Mesenchymal stem cell (in vitro differentiated cells and primary cell): Measurements from ENCODE around the gene DLGAP1.

Experiments
- DNase-seq: peaks from one replicate; pipeline ENCODE4 v3.0.0-alpha.2; 2013
- H2AFZ ChIP-seq: one replicate; pipeline ENCODE4 v1.6.1; 2013; ENCODE audit warnings: low read depth, mild to moderate bottlenecking, control low read depth, inconsistent platforms, low read length, moderate library complexity
- H2AK5ac ChIP-seq: 2 replicates; pipeline ENCODE4 v1.6.1; 2013; ENCODE audit warnings: low read length, moderate library complexity, mild to moderate bottlenecking, inconsistent platforms; ENCODE audit not compliant: severe bottlenecking
- H2BK120ac ChIP-seq: one replicate; pipeline ENCODE4 v1.6.1; 2013; ENCODE audit warnings: low read depth, mild to moderate bottlenecking, inconsistent platforms, low read length, moderate library complexity
- H2BK12ac ChIP-seq, 2 experiments: one replicate each; pipeline ENCODE4 v1.6.1; 2013; ENCODE audit warnings: inconsistent platforms in 2 of 2, low read length in 2 of 2, mild to moderate bottlenecking in 2 of 2, moderate library complexity in 2 of 2, control low read depth in 1 of 2
- H2BK15ac ChIP-seq: one replicate; pipeline ENCODE4 v1.6.1; 2013; ENCODE audit warnings: mild to moderate bottlenecking, low read depth, inconsistent platforms; ENCODE audit not compliant: poor library complexity, severe bottlenecking
- H2BK5ac ChIP-seq: 2 replicates; pipeline ENCODE4 v1.6.1; 2013; ENCODE audit warnings: low read depth, mild to moderate bottlenecking, low read length, control low read depth, inconsistent platforms; ENCODE audit not compliant: poor library complexity, severe bottlenecking
- H3K14ac ChIP-seq, 2 experiments: one replicate each; pipeline ENCODE4 v1.6.1; 2013; ENCODE audit warnings: inconsistent platforms in 2 of 2, low read length in 2 of 2, control low read depth in 1 of 2, mild to moderate bottlenecking in 1 of 2, moderate library complexity in 1 of 2
- H3K18ac ChIP-seq, 2 experiments: one replicate each; pipeline ENCODE4 v1.6.1; 2013; ENCODE audit warnings: inconsistent platforms in 2 of 2, low read length in 2 of 2, control low read depth in 1 of 2, low read depth in 1 of 2, mild to moderate bottlenecking in 1 of 2
- H3K23ac ChIP-seq, 2 experiments: one replicate each; pipeline ENCODE4 v1.6.1; 2013; ENCODE audit warnings: inconsistent platforms in 2 of 2, low read length in 2 of 2, mild to moderate bottlenecking in 2 of 2, moderate library complexity in 2 of 2, control low read depth in 1 of 2
- H3K27ac ChIP-seq: 2 replicates; pipeline ENCODE4 v1.5.1; 2013; ENCODE audit warnings: mild to moderate bottlenecking, moderate library complexity, low read length, control low read depth, inconsistent platforms; ENCODE audit not compliant: poor library complexity, severe bottlenecking
- H3K27me3 ChIP-seq, 2 experiments: 2 replicates each; pipeline versions ENCODE4 v1.6.1 to v1.7.0; 2013; ENCODE audit warnings: low read length in 2 of 2, mild to moderate bottlenecking in 2 of 2, moderate library complexity in 2 of 2, control low read depth in 1 of 2, inconsistent platforms in 1 of 2; ENCODE audit not compliant: control insufficient read depth in 1 of 2, insufficient read depth in 1 of 2
- H3K36me3 ChIP-seq, 2 experiments: 2 replicates each; pipeline versions ENCODE4 v1.6.1 to v1.7.0; 2013; ENCODE audit warnings: low read length in 2 of 2, control low read depth in 1 of 2, inconsistent platforms in 1 of 2, low read depth in 1 of 2, mild to moderate bottlenecking in 1 of 2; ENCODE audit not compliant: insufficient read depth in 2 of 2, control insufficient read depth in 1 of 2
- H3K4ac ChIP-seq, 2 experiments: one replicate each; pipeline ENCODE4 v1.6.1; 2013; ENCODE audit warnings: inconsistent platforms in 2 of 2, low read length in 2 of 2, mild to moderate bottlenecking in 2 of 2, moderate library complexity in 2 of 2, control low read depth in 1 of 2, low read depth in 1 of 2
- H3K4me1 ChIP-seq: 2 replicates; pipeline ENCODE4 v1.6.1; 2013; ENCODE audit warnings: low read depth, low read length, control low read depth; ENCODE audit not compliant: control insufficient read depth, insufficient read depth
- H3K4me2 ChIP-seq: 2 replicates; pipeline ENCODE4 v1.6.1; 2013; ENCODE audit warnings: low read length, mild to moderate bottlenecking, inconsistent platforms; ENCODE audit not compliant: poor library complexity, severe bottlenecking
- H3K4me3 ChIP-seq, 2 experiments: 2 replicates each; pipeline versions ENCODE4 v1.5.1 to v1.7.0; 2013; ENCODE audit warnings: low read length in 2 of 2, mild to moderate bottlenecking in 2 of 2, control low read depth in 1 of 2, low read depth in 1 of 2; ENCODE audit not compliant: insufficient read depth in 1 of 2
- H3K79me1 ChIP-seq: replicated peaks from 2 replicates; pipeline ENCODE4 v1.6.1; 2013; ENCODE audit warnings: mild to moderate bottlenecking, control low read depth, low read length, inconsistent platforms; ENCODE audit not compliant: poor library complexity, severe bottlenecking
- H3K9ac ChIP-seq: 2 replicates; pipeline ENCODE4 v1.7.0; 2013; ENCODE audit warnings: mild to moderate bottlenecking, low read length, moderate library complexity
- H3K9me3 ChIP-seq: 2 replicates; pipeline ENCODE4 v1.7.0; 2013; ENCODE audit warnings: mild to moderate bottlenecking, low read length; ENCODE audit not compliant: control insufficient read depth
- H4K8ac ChIP-seq: one replicate; pipeline ENCODE4 v1.6.1; 2013; ENCODE audit warnings: inconsistent platforms, mild to moderate bottlenecking, low read length, moderate library complexity
- H4K91ac ChIP-seq: one replicate; pipeline ENCODE4 v1.6.1; 2013; ENCODE audit warnings: mild to moderate bottlenecking, low read length, inconsistent platforms
- WGBS: methylation state at CpG from one replicate; pipeline ENCODE4 v1.1.7; 2013; ENCODE audit warnings: mixed read lengths; 5-methylcytosine and 5-hydroxymethylcytosine counted together

Gene DLGAP1

DNA sequence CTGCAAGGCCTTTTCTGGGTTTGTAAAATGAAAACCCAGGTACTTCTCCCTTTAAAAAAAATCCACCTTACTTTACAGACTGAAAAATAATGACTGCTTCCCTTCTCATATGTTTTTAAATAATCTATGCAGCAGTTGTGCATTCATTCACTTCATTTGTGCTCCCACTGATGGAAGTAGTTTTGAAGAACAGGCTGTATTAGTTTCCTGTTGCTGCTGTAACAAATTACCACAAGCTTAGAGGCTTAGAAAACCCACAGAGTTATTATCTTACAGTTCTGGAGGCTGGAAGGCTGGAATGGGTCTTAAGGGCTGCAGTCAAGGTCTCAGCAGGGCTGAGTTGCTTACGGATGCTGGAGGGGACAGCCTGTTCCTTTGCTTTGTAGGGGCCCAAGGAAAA lies 670.2 kb downstream of the DLGAP1 start:
- no peak for DNase-seq
- 75% methylated on average over 1 of the region's 1 CpG for WGBS
- Histone ChIP-seq H2AFZ (no peak overlapping the region), H3K27ac (no peak overlapping the region), H2AK5ac (no peak overlapping the region), H3K27me3 (no peaks in the 10 kb centered on the region), H3K4me1 (no peaks in the 10 kb centered on the region), H3K18ac (no peak overlapping the region), H3K4me3 (no peak overlapping the region), H4K8ac (no peak overlapping the region), H3K36me3 (peaks cover 6 to 8% of the 10 kb centered on the region in 2 experiments), H2BK120ac (no peak overlapping the region), H3K14ac (no peak overlapping the region), H2BK5ac (no peak overlapping the region), H3K9me3 (no peaks in the 10 kb centered on the region), H3K9ac (no peak overlapping the region), H2BK12ac (no peak overlapping the region), H4K91ac (no peak overlapping the region), H3K4me2 (no peak overlapping the region), H3K23ac (no peak overlapping the region), H2BK15ac (no peak overlapping the region), H3K4ac (no peak overlapping the region), H3K79me1 (no peaks in the 10 kb centered on the region)

DNA sequence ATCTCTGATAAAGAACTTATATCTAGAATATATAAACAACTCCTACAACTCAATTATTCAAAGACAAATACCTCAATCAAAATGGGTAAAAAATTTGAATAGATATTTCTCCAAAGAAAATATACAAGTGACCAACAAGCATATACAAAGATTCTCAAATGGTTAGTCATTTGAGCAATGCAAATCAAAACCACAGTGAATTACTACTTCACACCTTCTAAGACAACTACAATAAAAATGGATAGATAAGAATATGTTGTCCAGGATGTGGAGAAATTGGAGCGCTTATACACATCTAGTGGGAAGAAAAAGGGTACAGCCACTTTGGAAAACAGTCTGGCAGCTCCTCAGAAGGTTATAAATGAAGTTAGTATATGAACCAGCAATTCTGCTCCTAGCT lies 672.2 kb downstream of the DLGAP1 start:
- WGBS: 100% methylated on average over 1 of the region's 1 CpG
- no peak overlapping the region for H3K23ac ChIP-seq
- H3K36me3 ChIP-seq: peaks cover 6 to 8% of the 10 kb centered on the region in 2 experiments
- H2BK5ac ChIP-seq: no peak overlapping the region
- H3K4me2 ChIP-seq: no peak overlapping the region
- no peak overlapping the region for H3K27ac ChIP-seq
- no peak overlapping the region for H2BK15ac ChIP-seq
- no peaks in the 10 kb centered on the region for H3K9me3 ChIP-seq
- H3K14ac ChIP-seq: no peak overlapping the region
- H2AK5ac ChIP-seq: no peak overlapping the region
- DNase-seq: no peak
- H2BK12ac ChIP-seq: no peak overlapping the region
- H3K4me3 ChIP-seq: no peak overlapping the region
- H4K8ac ChIP-seq: no peak overlapping the region
- no peak overlapping the region for H3K4ac ChIP-seq
- no peak overlapping the region for H3K18ac ChIP-seq
- H2BK120ac ChIP-seq: no peak overlapping the region
- H3K79me1 ChIP-seq: no peaks in the 10 kb centered on the region
- no peaks in the 10 kb centered on the region for H3K4me1 ChIP-seq
- H3K27me3 ChIP-seq: no peaks in the 10 kb centered on the region
- H2AFZ ChIP-seq: no peak overlapping the region
- no peak overlapping the region for H3K9ac ChIP-seq
- no peak overlapping the region for H4K91ac ChIP-seq

DNA sequence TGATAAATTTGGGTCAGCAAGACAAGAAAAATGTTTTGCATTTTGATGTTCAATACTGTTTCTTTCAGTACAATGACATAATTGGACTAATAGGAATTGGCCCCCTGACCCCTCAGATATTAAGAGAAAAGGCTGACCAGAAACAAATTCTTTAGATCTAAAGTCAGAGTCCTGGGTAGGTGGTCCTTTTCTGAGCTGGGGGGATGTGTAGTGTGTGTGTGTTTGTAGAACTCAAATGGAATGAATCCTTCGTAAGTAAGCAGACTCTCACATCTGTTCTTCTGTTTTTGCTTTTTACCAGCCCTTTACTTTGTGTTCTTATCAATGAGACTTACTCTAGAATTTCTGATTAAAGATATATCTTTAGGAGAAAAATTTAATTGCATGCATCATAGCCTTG lies 677.4 kb downstream of the DLGAP1 start:
- H2AFZ ChIP-seq: no peak overlapping the region
- no CpG with 5 or more reads among the region's 1 CpG for WGBS
- no peak overlapping the region for H3K4me2 ChIP-seq
- H3K27ac ChIP-seq: no peak overlapping the region
- H3K79me1 ChIP-seq: no peaks in the 10 kb centered on the region
- H3K27me3 ChIP-seq: no peaks in the 10 kb centered on the region
- peaks cover 2% of the 10 kb centered on the region for H3K4me1 ChIP-seq
- no peak overlapping the region for H2BK15ac ChIP-seq
- H4K8ac ChIP-seq: no peak overlapping the region
- H2BK5ac ChIP-seq: no peak overlapping the region
- H3K23ac ChIP-seq: no peak overlapping the region
- no peak overlapping the region for H3K14ac ChIP-seq
- no peaks in the 10 kb centered on the region for H3K9me3 ChIP-seq
- no peak overlapping the region for H3K4ac ChIP-seq
- no peak overlapping the region for H2AK5ac ChIP-seq
- no peak overlapping the region for H4K91ac ChIP-seq
- no peak for DNase-seq
- no peak overlapping the region for H3K4me3 ChIP-seq
- H3K9ac ChIP-seq: no peak overlapping the region
- no peak overlapping the region for H2BK120ac ChIP-seq
- no peak overlapping the region for H2BK12ac ChIP-seq
- no peak overlapping the region for H3K18ac ChIP-seq
- H3K36me3 ChIP-seq: no peaks in the 10 kb centered on the region

DNA sequence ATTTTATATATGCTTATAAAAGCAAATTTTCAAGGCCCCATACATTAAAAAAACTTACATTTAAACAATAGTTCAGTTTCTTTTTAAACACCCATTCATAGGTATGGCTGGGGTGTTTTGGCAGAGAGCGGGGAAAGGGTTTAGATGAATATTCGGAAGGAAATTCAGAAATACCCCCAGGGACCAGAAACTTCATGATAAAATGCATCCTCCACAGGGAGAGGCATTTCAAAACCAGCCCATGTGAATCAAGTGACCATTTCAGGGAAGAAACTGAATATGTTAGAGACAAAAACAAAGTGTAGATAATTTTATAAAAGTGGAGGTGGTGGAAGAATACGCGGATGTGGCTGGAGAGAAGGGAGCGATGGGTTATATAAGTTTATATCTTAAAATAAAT lies 678.0 kb downstream of the DLGAP1 start:
- H3K9me3 ChIP-seq: no peaks in the 10 kb centered on the region
- H3K18ac ChIP-seq: no peak overlapping the region
- H3K79me1 ChIP-seq: no peaks in the 10 kb centered on the region
- H2AK5ac ChIP-seq: no peak overlapping the region
- no peak overlapping the region for H3K4ac ChIP-seq
- H2BK120ac ChIP-seq: no peak overlapping the region
- no peak overlapping the region for H4K91ac ChIP-seq
- H3K4me2 ChIP-seq: no peak overlapping the region
- no peak overlapping the region for H3K14ac ChIP-seq
- H2BK5ac ChIP-seq: no peak overlapping the region
- no peaks in the 10 kb centered on the region for H3K36me3 ChIP-seq
- H3K23ac ChIP-seq: no peak overlapping the region
- no peak overlapping the region for H2BK12ac ChIP-seq
- peaks cover 2% of the 10 kb centered on the region for H3K4me1 ChIP-seq
- no peak for DNase-seq
- 80% methylated on average over 1 of the region's 5 CpGs for WGBS
- no peak overlapping the region for H2BK15ac ChIP-seq
- H3K27ac ChIP-seq: no peak overlapping the region
- H3K9ac ChIP-seq: no peak overlapping the region
- H3K27me3 ChIP-seq: no peaks in the 10 kb centered on the region
- no peak overlapping the region for H3K4me3 ChIP-seq
- H4K8ac ChIP-seq: no peak overlapping the region
- H2AFZ ChIP-seq: no peak overlapping the region
